GM21717 (cell line): Measurements from ENCODE around the gene PLAAT4.
"Not testable (repeated sequence)": the region's sequence is repeated elsewhere in the genome, so short reads cannot be mapped to it uniquely, and the experiment has no call there.

ENCODE experiments used
- ATAC-seq: cut with Tn5 transposase; IDR thresholded peaks from one replicate; pipeline ENCODE4 v1.9.1; 2021; ENCODE audit warnings: mild to moderate bottlenecking, moderate library complexity; ENCODE audit not compliant: unreplicated experiment

Gene PLAAT4

GRCh38 chr11:63537293-63538101 is 889 bp downstream of the PLAAT4 start:
- ATAC-seq = no peak

- not testable (repeated sequence) for ATAC-seq
These were observed 5.9 kb downstream of the PLAAT4 start for GRCh38 chr11:63542506-63542905.

GRCh38 chr11:63543711-63544110 is 7.1 kb downstream of the PLAAT4 start:
- no peak for ATAC-seq

DNA sequence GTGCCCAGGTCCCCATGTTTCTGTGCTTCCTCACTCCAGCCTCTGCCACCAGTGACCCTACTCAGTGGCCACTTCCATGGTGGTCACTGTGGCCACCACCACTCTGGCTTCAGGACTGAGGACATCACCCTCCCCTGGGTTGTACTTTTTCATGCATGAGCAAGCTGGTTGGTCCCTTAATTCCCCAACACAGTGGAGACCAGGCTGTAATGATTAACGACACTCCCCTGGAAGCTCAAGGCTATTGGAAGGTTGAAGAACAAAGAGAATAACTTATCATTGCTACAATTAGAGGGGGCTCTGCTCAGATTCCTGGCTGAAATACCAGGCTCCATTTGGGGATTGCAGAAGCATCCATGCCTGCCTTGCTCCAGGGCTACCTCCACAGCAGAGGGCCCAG is 10.5 kb downstream of the PLAAT4 start:
- ATAC-seq = no peak

DNA sequence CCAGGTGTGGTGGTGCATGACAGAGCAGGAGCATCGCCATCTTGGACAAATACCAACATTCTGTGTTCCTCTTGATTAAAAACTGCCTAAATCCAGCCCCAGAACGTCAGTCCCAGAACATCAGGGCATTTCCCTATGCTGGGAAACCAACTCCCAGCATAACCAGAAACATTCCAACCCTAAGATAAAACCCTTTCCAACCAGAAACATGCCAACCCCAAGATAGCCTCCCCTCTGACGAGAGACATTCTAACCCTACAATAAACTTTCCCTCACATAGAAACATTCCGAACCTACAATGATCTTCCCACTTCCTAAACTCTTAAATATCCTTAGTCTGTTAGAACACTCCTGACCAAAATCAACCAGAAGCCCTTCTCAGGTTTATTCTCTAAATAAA is 11.6 kb downstream of the PLAAT4 start:
- ATAC-seq = no peak

GRCh38 chr11:63549411-63549810 is 12.8 kb downstream of the PLAAT4 start:
- ATAC-seq = no peak

- not testable (repeated sequence) for ATAC-seq
These were observed 13.6 kb downstream of the PLAAT4 start for GRCh38 chr11:63550156-63550700.

DNA sequence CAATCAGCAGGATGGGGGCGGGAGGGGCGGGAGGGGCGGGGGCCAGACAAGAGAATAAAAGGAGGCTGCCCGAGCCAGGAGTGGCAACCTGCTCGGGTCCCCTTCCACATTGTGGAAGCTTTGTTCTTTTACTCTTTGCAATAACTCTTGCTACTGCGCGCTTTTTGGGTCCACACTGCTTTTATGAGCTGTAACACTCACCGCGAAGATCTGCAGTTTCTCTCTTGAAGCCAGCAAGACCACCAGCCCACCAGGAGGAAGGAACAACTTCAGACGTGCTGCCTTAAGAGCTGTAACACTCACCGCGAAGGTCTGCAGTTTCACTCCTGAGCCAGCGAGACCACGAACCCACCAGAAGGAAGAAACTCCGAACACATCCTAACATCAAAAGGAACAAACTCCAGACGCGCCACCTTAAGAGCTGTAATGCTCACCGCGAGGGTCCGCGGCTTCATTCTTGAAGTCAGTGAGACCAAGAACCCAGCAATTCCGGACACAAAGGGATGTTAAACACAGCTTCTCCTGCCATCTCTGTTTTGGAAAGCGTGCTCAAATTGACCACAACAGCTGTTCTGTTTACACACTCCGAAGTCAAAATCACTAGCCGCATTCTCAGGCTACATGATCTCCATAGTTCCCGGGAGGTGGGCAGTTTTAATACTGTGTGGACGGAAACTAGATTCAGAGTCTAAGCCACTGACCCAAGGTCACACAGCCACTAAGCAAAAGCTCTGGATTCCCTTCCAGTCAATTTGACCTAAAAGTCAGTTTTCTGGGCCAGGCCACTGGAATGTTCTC is 14.7 kb downstream of the PLAAT4 start:
- ATAC-seq = no peak

DNA sequence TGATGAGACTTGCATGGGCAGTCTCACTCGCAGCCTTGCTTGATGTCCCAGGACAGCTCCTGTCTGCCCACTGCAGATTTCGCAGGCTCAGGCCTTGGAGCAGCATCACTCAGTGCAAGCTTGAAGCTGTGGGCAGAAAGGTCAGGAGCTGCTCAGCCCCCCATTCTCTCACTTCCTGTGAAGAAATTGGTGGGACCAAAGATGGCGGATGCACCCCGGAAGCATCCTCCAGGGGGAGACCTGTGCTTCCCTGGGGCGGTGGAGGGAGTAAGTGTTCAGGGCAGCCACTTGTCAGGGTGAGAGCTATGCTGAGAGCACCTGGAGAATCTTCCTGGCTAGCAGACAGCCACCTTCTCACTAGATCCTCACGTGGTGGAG is 15.3 kb downstream of the PLAAT4 start:
- no peak for ATAC-seq

GRCh38 chr11:63552921-63553320 is 16.3 kb downstream of the PLAAT4 start:
- no peak for ATAC-seq

GRCh38 chr11:63553759-63554158 is 17.2 kb downstream of the PLAAT4 start:
- ATAC-seq = peak; percentile 62

DNA sequence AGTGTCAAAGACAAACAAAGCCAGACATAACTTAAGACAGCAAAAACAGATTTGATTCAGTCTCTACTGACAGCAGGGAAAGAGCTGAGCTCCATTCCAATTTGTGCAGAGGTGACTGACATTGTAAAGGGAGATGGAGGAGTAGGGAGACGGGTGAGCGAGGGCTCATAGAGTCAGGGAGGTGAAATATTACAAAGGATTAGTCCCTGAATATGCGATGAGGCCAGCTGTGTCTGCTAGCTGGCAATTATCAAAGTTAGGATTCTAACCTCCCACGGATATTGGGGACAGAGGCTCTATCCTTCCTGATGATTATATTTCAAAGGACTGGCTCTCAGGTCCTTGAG is 18.2 kb downstream of the PLAAT4 start:
- ATAC-seq = no peak

DNA sequence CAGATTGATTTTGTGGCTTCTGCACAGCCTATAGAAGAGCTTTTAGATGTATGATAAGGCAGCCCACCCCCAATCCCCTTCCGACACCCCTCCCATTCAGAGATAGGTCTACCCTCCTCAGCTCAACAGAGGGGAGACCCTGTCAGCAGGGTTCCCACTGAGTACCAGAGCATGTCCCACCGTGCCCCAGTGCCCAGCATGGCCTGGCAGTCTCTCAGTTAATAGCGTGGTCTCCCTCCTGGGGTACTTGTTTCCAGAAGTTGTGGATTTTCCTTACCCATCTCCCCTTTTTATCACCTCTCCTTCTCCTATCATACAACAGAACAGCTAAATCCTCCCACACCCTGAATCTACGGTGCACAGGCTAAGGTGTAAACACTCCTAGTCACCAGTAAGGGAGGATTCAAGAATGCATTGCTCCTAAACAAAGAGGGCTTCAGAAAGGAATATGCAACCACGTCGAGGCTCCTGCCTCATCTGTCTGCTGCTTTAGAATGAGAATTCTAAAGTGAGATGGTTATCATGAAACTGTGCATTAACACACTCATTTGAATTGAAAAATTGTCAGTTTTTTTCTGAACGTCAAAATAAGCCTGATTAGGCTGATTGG is 19.9 kb downstream of the PLAAT4 start:
- no peak for ATAC-seq

GRCh38 chr11:63557570-63557969 is 21.0 kb downstream of the PLAAT4 start:
- ATAC-seq = no peak

GRCh38 chr11:63558459-63559157 is 22.0 kb downstream of the PLAAT4 start:
- no peak for ATAC-seq

DNA sequence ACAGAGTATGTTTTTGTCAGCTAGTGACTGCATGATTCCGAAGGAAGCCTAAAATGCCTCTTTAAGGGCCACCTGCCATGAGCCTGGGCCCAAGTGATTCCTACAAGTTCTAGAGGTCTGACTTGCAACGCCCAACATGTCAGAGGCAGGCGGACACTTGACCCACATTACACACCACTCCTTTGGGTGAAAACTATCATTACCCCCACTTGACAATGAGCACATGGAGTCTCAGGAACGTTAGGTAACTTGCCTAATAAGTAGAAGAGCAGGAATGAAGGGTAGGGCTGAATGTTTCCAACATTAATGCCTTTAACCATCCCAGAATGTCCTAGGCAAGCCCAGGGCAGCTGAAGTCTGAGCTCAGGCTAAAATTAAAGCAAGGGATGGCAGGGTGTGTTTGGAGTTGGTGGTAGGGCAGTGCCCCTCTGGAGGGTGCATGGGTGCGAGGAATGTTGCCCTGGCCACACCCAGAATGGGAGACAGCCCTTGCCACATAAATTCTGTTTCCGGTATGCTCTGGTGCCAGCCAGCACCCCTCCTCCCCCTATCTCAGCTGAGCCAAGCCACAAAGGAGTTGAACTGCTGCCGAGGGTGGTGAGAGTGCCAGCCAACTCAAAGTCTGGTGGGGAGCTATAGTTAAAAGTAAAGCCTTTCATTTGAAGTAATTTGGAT is 24.0 kb downstream of the PLAAT4 start:
- no peak for ATAC-seq

- ATAC-seq = no peak
These were observed 26.8 kb downstream of the PLAAT4 start, which contains the start of gene PLAAT2 for GRCh38 chr11:63563201-63564055. TSS of gene PLAAT2 (minus strand) at chr11:63563379. CDS start at chr11:63563324, 55 bp downstream.

GRCh38 chr11:63564056-63564774 is 27.6 kb downstream of the PLAAT4 start:
- peak; percentile 60 for ATAC-seq
